ENCODE data around the gene GPRC5D.

DNA sequence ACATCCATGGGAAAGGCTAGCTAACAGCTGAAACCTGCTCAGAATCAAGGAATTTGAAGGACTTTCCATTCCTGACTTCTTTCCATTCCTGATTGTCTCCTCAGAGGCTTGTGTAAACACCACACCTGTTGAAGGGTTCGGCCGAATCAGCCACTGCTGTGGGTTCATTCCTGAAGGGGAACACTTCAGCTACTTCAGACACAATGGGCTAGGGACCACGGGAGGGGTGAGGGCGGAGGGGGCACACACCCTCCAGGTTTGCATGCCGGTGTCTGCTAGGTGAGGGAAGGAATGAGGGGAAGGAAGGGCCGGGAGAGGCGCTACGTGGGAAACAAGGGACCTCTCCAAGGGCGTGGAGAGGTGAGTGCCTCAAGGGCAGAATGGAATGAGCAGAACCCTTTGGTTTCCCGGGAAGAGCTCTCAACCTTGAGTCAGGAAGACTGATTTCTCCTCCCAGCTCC, 59.3 kb downstream of the GPRC5D start:
- no peak for TF ChIP-seq ZNF274 (IDR thresholded peaks at IDR 0.05; ENCODE audit: low read depth, low read length)
- TF ChIP-seq YY1 (IDR thresholded peaks at IDR 0.05; ENCODE audit: insufficient read depth, insufficient read length): no peak

Data from NT2/D1 (cell line).